Measurements from ENCODE around the gene ZNF100. TPM values are rescaled to one million over a fixed set of nuclear protein-coding genes. Genes with fewer than 3 reads are reported as not detected.

ZNF100 gene
- total RNA-seq, 1 donor from 2014 or later = 6.3 TPM

Other genes with a start within 250 kb of the ZNF100 start
- gene ZNF43, start 68.6 kb upstream of the ZNF100 start, total RNA-seq = 4.4 TPM
- 25.5 TPM for gene ZNF208, start 243.4 kb upstream of the ZNF100 start, total RNA-seq

Data from left ventricle myocardium superior (tissue), 1 donor.